Smooth muscle cell of the brain vasculature (primary cell): ENCODE data around the gene DRICH1.
"Not testable (repeated sequence)": the region's sequence is repeated elsewhere in the genome, so short reads cannot be mapped to it uniquely, and the experiment has no call there.

Experiments used
- DNase-seq: peaks from one replicate; pipeline ENCODE4 v3.0.0-alpha.2; 2012; ENCODE audit warnings: low read depth, low spot score

Gene DRICH1

GRCh38 chr22:23632178-23632577 is at the start of gene DRICH1:
Gene DRICH1 (minus strand): TSS chr22:23632321. CDS start chr22:23632023, 298 bp downstream.
- DNase-seq: no peak

- DNase-seq: no peak
Observed at GRCh38 chr22:23681026-23681809, 49.1 kb upstream of the DRICH1 start.

GRCh38 chr22:23678133-23678532 is 46.0 kb upstream of the DRICH1 start:
- DNase-seq: no peak

- no peak for DNase-seq
Observed at GRCh38 chr22:23677701-23677995, 45.5 kb upstream of the DRICH1 start.

GRCh38 chr22:23676841-23677700 is 45.0 kb upstream of the DRICH1 start:
- DNase-seq: not testable (repeated sequence)

- DNase-seq: no peak
Observed at GRCh38 chr22:23675502-23676415, 43.6 kb upstream of the DRICH1 start.

- DNase-seq: not testable (repeated sequence)
Observed at GRCh38 chr22:23674886-23675501, 42.9 kb upstream of the DRICH1 start.

- DNase-seq: no peak
Observed at GRCh38 chr22:23673826-23674690, 41.9 kb upstream of the DRICH1 start.

- DNase-seq: no peak
Observed at GRCh38 chr22:23673050-23673620, 41.0 kb upstream of the DRICH1 start.

- DNase-seq: not testable (repeated sequence)
Observed at GRCh38 chr22:23672307-23673049, 40.4 kb upstream of the DRICH1 start.

GRCh38 chr22:23671387-23671786 is 39.3 kb upstream of the DRICH1 start:
- not testable (repeated sequence) for DNase-seq

GRCh38 chr22:23670378-23671295 is 38.5 kb upstream of the DRICH1 start:
- no peak for DNase-seq

- DNase-seq: not testable (repeated sequence)
Observed at GRCh38 chr22:23660381-23660780, 28.3 kb upstream of the DRICH1 start.

- no peak for DNase-seq
Observed at GRCh38 chr22:23657727-23658126, 25.6 kb upstream of the DRICH1 start.

GRCh38 chr22:23655891-23656475 is 23.9 kb upstream of the DRICH1 start:
- no peak for DNase-seq

GRCh38 chr22:23652711-23653110 is 20.6 kb upstream of the DRICH1 start:
- DNase-seq: no peak

GRCh38 chr22:23652286-23652685 is 20.2 kb upstream of the DRICH1 start:
- no peak for DNase-seq

- DNase-seq: no peak
Observed at GRCh38 chr22:23651676-23652075, 19.6 kb upstream of the DRICH1 start.
